GM18861 (cell line): ENCODE measurements around the gene PRRC2B.
"Not testable (repeated sequence)": the region's sequence is repeated elsewhere in the genome, so short reads cannot be mapped to it uniquely, and the experiment has no call there.

ENCODE experiments used
- ATAC-seq: cut with Tn5 transposase; IDR thresholded peaks from one replicate; pipeline ENCODE4 v1.9.1; 2021; ENCODE audit not compliant: unreplicated experiment

PRRC2B gene

GRCh38 chr9:131386281-131386680 is 7.6 kb upstream of the PRRC2B start:
- no peak for ATAC-seq

- no peak for ATAC-seq
Measured at GRCh38 chr9:131387394-131387793, 6.5 kb upstream of the PRRC2B start.

GRCh38 chr9:131391020-131391419 is 2.9 kb upstream of the PRRC2B start:
- ATAC-seq = no peak

GRCh38 chr9:131391504-131391903 is 2.4 kb upstream of the PRRC2B start:
- no peak for ATAC-seq

GRCh38 chr9:131394464-131395156 is 724 bp downstream of the PRRC2B start:
- ATAC-seq = no peak

GRCh38 chr9:131395157-131396098 is 1.5 kb downstream of the PRRC2B start:
- ATAC-seq = no peak

GRCh38 chr9:131396099-131396479 is 2.2 kb downstream of the PRRC2B start:
- ATAC-seq = not testable (repeated sequence)

- ATAC-seq = no peak
Measured at GRCh38 chr9:131396626-131397025, 2.7 kb downstream of the PRRC2B start.

GRCh38 chr9:131397100-131397790 is 3.4 kb downstream of the PRRC2B start:
- no peak for ATAC-seq

GRCh38 chr9:131398204-131398603 is 4.3 kb downstream of the PRRC2B start:
- no peak for ATAC-seq

GRCh38 chr9:131399972-131400371 is 6.1 kb downstream of the PRRC2B start:
- no peak for ATAC-seq

- ATAC-seq = no peak
Measured at GRCh38 chr9:131400627-131401026, 6.7 kb downstream of the PRRC2B start.

- no peak for ATAC-seq
Measured at GRCh38 chr9:131402073-131402472, 8.2 kb downstream of the PRRC2B start.

GRCh38 chr9:131402738-131403492 is 9.0 kb downstream of the PRRC2B start:
- no peak for ATAC-seq

- no peak for ATAC-seq
Measured at GRCh38 chr9:131403493-131403773, 9.5 kb downstream of the PRRC2B start.

- no peak for ATAC-seq
Measured at GRCh38 chr9:131404581-131404980, 10.7 kb downstream of the PRRC2B start.

- no peak for ATAC-seq
Measured at GRCh38 chr9:131404987-131405386, 11.1 kb downstream of the PRRC2B start.

- no peak for ATAC-seq
Measured at GRCh38 chr9:131405428-131405827, 11.5 kb downstream of the PRRC2B start.

- no peak for ATAC-seq
Measured at GRCh38 chr9:131405858-131406537, 12.1 kb downstream of the PRRC2B start.
